OCI-LY1 (cell line): Measurements from ENCODE around the gene WNK2.

Experiments used
- H2AFZ ChIP-seq: fragments of 200-600 bp; sonication (generic), shearing (Covaris generic); 2 replicates; pipeline ENCODE4 v1.6.0; 2014; ENCODE audit warnings: antibody characterized with exemption, mild to moderate bottlenecking, low read length
- H3F3A ChIP-seq: fragments of 200-600 bp; sonication (generic), shearing (Covaris generic); 2 replicates; pipeline ENCODE4 v1.6.0; 2014; ENCODE audit warnings: mild to moderate bottlenecking, antibody characterized with exemption, low read length, moderate library complexity; ENCODE audit not compliant: insufficient read depth
- H3K27ac ChIP-seq: fragments of 200-600 bp; sonication (generic); 2 replicates; pipeline ENCODE4 v1.5.1; 2014; ENCODE audit warnings: low read length, mixed run types, mild to moderate bottlenecking, low read depth; ENCODE audit not compliant: poor library complexity, severe bottlenecking
- H3K27me3 ChIP-seq: fragments of 200-600 bp; sonication (generic); 2 replicates; pipeline ENCODE4 v1.6.0; 2014; ENCODE audit warnings: antibody characterized with exemption, mild to moderate bottlenecking, low read length, moderate library complexity; ENCODE audit not compliant: insufficient read depth
- H3K36me3 ChIP-seq: fragments of 200-600 bp; sonication (generic); 2 replicates; pipeline ENCODE4 v1.6.1; 2014; ENCODE audit warnings: mild to moderate bottlenecking, antibody characterized with exemption, low read length, moderate library complexity, mixed read lengths; ENCODE audit not compliant: insufficient read depth
- H3K4me1 ChIP-seq: fragments of 200-600 bp; sonication (generic); 2 replicates; pipeline ENCODE4 v1.5.1; 2014; ENCODE audit warnings: mild to moderate bottlenecking, low read length, moderate library complexity; ENCODE audit not compliant: insufficient read depth, severe bottlenecking
- H3K4me2 ChIP-seq: fragments of 200-600 bp; sonication (generic), shearing (Covaris generic); 2 replicates; pipeline ENCODE4 v1.6.1; 2014; ENCODE audit warnings: low read length
- H3K4me3 ChIP-seq: fragments of 200-600 bp; sonication (generic); 2 replicates; pipeline ENCODE4 v1.5.1; 2014; ENCODE audit warnings: low read length, low read depth, mild to moderate bottlenecking, mixed read lengths; ENCODE audit not compliant: poor library complexity, severe bottlenecking
- H3K79me2 ChIP-seq: fragments of 200-600 bp; shearing (Covaris generic); 2 replicates; pipeline ENCODE4 v1.6.1; 2016; ENCODE audit warnings: mixed run types, low read length, mixed read lengths; ENCODE audit not compliant: insufficient read depth
- H3K9ac ChIP-seq: fragments of 200-600 bp; sonication (generic), shearing (Covaris generic); 2 replicates; pipeline ENCODE4 v1.6.1; 2014; ENCODE audit warnings: mild to moderate bottlenecking, low read length, mixed read lengths
- H3K9me2 ChIP-seq: fragments of 200-600 bp; sonication (generic), shearing (Covaris generic); 2 replicates; pipeline ENCODE4 v1.6.1; 2014; ENCODE audit warnings: low read depth, mild to moderate bottlenecking, low read length, mixed read lengths
- H3K9me3 ChIP-seq: fragments of 200-600 bp; shearing (Covaris generic); 2 replicates; pipeline ENCODE4 v1.6.1; 2014; ENCODE audit warnings: low read length, mixed read lengths
- H4K20me1 ChIP-seq: fragments of 200-600 bp; sonication (generic), shearing (Covaris generic); 2 replicates; pipeline ENCODE4 v1.6.0; 2016; ENCODE audit warnings: mild to moderate bottlenecking, low read length; ENCODE audit not compliant: insufficient read depth
- EZH2 ChIP-seq: fragments of 200-600 bp; sonication (generic), shearing (Covaris generic); IDR thresholded peaks from 2 replicates; pipeline ENCODE4 v1.8.0; 2017; ENCODE audit warnings: borderline replicate concordance, mixed run types, mild to moderate bottlenecking, antibody characterized with exemption, low read length, moderate library complexity, mixed read lengths
- TF ChIP-seq, protein P1 (sequence below): fragments of 200-600 bp; sonication (generic), shearing (Covaris generic); IDR thresholded peaks from 2 replicates; pipeline ENCODE4 v1.5.1; 2017; ENCODE audit warnings: mild to moderate bottlenecking, antibody characterized with exemption, low read length, moderate library complexity, mixed read lengths

WNK2 gene

DNA sequence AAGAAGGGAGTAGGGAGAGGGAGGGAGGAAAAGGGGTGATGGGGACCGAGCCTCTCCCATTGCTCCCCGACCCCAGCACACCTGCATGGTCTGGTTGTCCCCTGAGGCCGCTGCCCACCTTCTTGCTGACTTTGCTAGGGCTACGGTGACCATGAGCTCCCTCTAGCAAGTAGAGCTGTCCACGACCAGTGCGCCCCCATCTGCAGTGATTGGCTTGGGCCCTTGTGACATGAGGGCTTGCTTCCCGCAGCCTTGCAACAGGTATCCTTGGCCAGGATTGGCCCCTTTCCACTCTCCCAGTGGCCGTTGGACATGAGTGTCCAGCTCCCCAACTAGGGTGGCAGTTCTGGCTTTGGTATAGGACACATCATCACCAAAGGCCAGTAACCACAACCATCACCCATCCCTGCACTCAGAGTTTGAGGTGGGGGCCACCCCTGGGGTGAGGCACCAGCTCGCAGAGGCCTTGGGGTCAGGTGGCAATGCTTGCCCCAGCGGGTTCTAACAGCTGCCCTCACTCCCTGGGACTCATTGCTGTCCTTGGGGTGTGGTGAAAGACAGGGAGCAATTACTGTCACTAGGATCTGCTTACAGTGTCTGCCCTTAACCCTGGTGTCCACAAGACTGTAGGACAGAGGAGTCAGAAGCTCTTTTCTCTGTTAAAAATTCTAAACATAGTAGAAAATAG, 32.7 kb upstream of the WNK2 start:
- H3K4me1 ChIP-seq, result no peaks in the 10 kb centered on the region

GRCh38 chr9:93154293-93154903, 29.5 kb upstream of the WNK2 start:
- Histone ChIP-seq H3K4me1 (no peaks in the 10 kb centered on the region), H2AFZ (no peak overlapping the region), H3K4me3 (no peak overlapping the region), H3K36me3 (no peaks in the 10 kb centered on the region), H3K9me3 (no peaks in the 10 kb centered on the region), H3K79me2 (no peaks in the 10 kb centered on the region), H3K27me3 (no peaks in the 10 kb centered on the region), H3K9me2 (no peaks in the 10 kb centered on the region), H3K4me2 (no peak overlapping the region), H3K9ac (no peak overlapping the region), H3K27ac (no peak overlapping the region), H4K20me1 (no peaks in the 10 kb centered on the region), H3F3A (no peaks in the 10 kb centered on the region)
- no peak for TF ChIP-seq EZH2
- TF ChIP-seq, protein P1, sequence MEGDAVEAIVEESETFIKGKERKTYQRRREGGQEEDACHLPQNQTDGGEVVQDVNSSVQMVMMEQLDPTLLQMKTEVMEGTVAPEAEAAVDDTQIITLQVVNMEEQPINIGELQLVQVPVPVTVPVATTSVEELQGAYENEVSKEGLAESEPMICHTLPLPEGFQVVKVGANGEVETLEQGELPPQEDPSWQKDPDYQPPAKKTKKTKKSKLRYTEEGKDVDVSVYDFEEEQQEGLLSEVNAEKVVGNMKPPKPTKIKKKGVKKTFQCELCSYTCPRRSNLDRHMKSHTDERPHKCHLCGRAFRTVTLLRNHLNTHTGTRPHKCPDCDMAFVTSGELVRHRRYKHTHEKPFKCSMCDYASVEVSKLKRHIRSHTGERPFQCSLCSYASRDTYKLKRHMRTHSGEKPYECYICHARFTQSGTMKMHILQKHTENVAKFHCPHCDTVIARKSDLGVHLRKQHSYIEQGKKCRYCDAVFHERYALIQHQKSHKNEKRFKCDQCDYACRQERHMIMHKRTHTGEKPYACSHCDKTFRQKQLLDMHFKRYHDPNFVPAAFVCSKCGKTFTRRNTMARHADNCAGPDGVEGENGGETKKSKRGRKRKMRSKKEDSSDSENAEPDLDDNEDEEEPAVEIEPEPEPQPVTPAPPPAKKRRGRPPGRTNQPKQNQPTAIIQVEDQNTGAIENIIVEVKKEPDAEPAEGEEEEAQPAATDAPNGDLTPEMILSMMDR, result peak; percentile 85

More for the DNA sequence above, 32.7 kb upstream of the WNK2 start:
- TF ChIP-seq EZH2, result no peak
- TF ChIP-seq, protein P1, result no peak
- Histone ChIP-seq H3K27me3 (no peaks in the 10 kb centered on the region; the same call in 1 of the 2 replicates), H3K9me3 (no peaks in the 10 kb centered on the region), H3K4me2 (no peak overlapping the region), H2AFZ (no peak overlapping the region), H3K9ac (no peak overlapping the region), H3K9me2 (no peaks in the 10 kb centered on the region), H3K4me3 (no peak overlapping the region), H3F3A (no peaks in the 10 kb centered on the region), H4K20me1 (no peaks in the 10 kb centered on the region), H3K27ac (no peak overlapping the region), H3K36me3 (no peaks in the 10 kb centered on the region), H3K79me2 (no peaks in the 10 kb centered on the region)

DNA sequence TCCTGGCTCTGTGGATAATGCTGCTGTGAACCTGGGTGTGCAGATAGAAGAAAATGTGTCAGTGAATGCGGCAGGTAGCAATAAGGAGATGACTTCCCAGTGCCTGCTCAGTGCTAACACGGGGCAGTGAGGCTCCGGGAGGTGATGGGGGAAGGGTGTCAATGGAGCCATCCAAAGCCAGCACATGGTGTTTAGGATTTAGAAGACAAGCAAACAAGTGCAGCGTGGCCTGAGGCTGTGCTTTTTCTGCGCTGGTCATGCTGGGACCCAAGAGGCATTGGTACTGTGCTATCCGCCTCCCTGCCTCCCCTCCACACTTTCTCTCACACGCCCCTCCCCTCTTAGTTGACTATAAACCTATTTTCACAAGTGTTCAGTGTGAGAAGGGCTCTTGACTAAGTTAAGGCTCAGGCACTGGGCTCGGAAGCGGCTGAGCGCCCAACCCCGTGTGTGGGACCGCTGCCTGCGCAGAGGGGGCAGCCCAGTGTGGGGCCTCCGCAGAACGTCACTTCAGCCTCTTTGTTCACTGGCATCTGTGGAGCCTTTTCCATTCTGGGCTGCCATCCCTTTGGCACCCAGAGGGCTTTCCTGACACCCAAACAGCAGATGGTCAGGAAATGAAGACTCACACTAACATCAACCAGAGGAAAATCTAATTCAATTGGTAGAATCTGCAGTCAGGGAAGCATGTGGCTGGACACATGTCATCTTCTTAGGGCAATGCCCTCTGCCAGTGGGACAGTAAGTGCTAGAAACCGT, 28.0 kb upstream of the WNK2 start:
- no peak overlapping the region for H3K27ac ChIP-seq
- no peak for TF ChIP-seq EZH2
- TF ChIP-seq, protein P1, result no peak
- H3K4me2 ChIP-seq, result no peak overlapping the region
- H4K20me1 ChIP-seq, result no peaks in the 10 kb centered on the region
- no peaks in the 10 kb centered on the region for H3K27me3 ChIP-seq
- no peaks in the 10 kb centered on the region for H3K79me2 ChIP-seq
- H3K4me1 ChIP-seq, result peaks cover 10% of the 10 kb centered on the region
- no peak overlapping the region for H3K9ac ChIP-seq
- H3F3A ChIP-seq, result no peaks in the 10 kb centered on the region
- H2AFZ ChIP-seq, result no peak overlapping the region
- H3K9me3 ChIP-seq, result no peaks in the 10 kb centered on the region
- H3K9me2 ChIP-seq, result no peaks in the 10 kb centered on the region
- H3K36me3 ChIP-seq, result no peaks in the 10 kb centered on the region
- no peak overlapping the region for H3K4me3 ChIP-seq
